ENCODE measurements around the gene LARGE1.

GRCh38 chr22:33496112-33496511, 424.2 kb downstream of the LARGE1 start:
- TF ChIP-seq CTCF (conservative IDR thresholded peaks at IDR 0.05; ENCODE audit: low read depth, low read length) (no peak), NFE2L2 (IDR thresholded peaks at IDR 0.05; ENCODE audit: low read depth, low read length) (no peak)

Measured in IMR-90 (cell line).